Measurements from ENCODE around the gene ITPRIP.

ITPRIP gene

DNA sequence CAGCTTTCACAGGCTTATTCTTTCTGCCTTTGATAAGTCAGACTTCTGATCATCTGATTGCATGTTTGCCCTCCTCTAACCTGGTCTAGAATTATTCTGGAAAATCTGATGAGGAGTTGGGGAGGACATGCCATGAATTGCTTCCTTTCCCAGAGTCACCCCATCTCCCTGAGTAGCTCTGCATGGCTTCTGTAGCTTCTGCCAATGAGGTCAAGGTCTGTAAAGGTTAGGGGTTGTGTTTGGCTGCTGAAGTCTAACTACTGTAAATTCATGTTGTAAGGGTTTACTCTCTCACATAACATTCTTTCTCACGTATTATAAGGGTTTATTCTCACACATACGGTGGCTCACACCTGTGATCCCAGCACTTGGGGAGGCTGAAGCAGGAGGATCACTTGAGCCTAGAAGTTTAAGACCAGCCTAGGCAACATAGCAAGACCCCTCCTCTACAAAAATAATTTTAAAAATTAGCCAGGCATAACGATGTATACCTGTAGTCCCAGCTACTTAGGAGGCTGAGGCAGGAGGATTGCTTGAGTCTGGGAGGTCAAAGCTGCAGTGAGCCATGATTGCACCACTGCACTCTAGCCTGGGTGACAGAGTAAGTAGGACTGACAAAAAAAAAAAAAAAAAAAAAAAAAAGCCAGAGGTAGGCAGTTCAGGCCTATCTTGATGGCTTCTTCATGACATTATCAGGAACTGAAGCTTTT lies 58.6 kb downstream of the ITPRIP start:
- no peak for DNase-seq (ENCODE audit: low read depth)

DNA sequence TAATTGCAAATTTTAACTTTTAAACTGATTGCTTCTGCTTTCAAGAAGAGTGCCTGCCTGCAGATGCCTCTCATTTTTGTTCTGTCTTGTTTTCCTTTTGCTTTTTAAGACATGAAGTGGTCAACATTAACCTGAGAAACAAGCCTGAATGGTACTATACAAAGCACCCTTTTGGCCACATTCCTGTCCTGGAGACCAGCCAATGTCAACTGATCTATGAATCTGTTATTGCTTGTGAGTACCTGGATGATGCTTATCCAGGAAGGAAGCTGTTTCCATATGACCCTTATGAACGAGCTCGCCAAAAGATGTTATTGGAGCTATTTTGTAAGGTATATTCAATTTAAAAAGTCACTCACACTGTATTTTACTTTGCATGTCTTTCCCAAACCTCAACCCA lies 60.5 kb downstream of the ITPRIP start:
- DNase-seq (ENCODE audit: low read depth), result no peak

DNA sequence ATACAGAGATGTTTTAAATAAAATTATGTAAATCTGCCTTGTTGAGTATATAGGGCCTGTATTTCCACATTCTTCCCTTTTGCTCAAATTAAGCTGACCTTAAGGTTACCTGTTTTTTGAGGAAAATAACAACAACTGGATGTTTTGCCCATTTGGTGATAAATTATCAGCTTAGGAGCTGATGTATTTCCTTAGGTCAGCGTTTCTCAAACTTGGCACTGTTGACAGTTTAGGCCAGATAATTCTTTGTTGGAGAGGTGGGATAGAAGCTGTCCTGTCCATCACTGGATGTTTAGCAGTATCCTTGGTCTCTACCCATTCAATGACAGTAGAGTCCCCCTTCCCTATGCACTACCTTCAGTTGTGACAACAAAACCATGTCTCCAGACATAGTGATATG lies 62.1 kb downstream of the ITPRIP start:
- no peak for DNase-seq (ENCODE audit: low read depth)

DNA sequence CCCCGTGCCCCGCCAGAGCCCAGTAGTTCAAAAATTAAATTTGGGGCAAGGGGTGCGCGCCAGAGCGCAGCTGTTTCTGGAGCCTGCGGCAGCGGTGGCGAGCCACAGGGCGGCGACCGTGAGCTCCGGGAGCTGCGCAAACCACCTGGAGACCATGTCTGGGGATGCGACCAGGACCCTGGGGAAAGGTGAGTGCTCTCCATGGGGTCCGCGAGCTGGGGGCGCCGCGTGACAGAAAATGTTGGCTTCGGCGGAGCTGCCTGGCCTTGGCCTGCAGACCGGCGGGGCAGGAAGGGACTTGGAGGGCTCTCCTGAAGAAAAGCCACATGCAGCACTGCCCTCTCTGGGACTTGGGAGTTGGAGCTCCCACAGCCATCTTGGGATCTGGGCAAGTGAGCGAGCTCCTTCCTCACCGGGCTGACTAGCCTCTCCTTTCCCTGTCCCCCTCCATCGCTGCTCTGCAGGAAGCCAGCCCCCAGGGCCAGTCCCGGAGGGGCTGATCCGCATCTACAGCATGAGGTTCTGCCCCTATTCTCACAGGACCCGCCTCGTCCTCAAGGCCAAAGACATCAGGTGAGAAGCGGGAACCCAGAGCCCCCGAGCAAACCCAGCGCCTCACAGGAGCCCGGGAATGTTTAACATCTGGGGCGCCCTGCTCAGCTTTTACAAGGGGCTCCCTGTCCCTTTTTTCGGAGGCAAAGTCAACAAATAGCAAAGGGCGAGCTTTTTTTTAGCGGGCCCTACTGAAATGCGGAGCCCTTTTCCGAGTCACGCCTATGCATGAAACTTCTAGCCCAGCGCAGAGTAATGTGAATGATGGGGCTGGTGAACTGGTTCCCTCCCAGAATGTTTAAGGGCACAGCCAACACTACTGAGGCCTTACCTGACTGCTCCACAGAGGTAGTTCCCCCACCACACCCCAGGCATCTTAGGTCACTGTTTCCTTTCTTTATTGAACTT lies 63.2 kb downstream of the ITPRIP start:
- peak; percentile 36 for DNase-seq (ENCODE audit: low read depth)

DNA sequence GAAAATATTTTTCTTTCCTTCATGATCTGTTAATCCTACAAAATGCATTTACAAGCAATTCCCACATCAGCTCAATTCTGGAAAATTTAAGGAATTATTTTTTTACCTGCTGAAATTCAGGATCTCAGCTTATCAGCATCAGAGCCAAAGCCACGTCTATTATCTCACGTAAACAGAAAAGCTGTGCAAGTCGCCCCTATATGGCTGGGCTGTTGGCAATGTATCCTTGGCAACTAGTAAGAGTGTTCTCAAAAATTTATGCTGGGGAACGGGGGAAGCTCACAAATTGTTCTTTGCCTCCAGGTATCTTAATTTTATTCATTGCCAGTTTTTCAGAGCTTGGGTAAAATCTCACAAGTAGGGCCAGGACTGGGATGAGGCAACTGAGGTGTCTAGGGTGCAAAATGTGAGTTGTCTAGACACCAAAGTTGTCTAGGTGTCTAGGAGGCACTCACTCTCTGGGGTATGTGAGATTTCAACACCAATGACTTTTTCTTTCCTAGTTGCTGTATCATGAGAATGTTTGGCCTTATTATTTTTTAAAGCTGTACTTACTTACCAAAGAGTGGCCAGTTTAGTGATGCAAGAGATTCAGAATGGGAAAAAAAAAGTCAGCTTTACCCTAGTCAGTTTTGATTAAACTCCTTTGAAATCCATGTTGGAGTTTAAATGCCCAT lies 64.2 kb downstream of the ITPRIP start:
- peak; percentile 62 for DNase-seq (ENCODE audit: low read depth)

DNA sequence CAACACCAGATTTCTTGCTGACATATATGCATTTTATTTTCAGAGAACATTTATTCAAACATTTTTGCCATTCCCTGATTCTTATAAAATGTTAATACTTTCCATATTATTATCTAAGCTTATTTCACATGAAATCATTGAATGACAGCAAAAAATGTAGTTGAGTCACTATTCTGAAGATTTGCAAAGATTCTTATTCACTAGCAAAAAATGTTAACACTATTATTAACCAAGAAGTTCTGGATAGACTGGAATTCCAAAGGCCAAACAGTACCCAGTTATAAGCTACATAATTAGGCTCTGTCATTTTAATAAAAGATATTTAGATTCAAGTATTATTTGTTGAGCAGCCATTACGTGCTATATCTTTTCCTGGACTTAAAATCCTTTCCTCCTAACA lies 65.0 kb downstream of the ITPRIP start:
- peak; percentile 81 for DNase-seq (ENCODE audit: low read depth)

DNA sequence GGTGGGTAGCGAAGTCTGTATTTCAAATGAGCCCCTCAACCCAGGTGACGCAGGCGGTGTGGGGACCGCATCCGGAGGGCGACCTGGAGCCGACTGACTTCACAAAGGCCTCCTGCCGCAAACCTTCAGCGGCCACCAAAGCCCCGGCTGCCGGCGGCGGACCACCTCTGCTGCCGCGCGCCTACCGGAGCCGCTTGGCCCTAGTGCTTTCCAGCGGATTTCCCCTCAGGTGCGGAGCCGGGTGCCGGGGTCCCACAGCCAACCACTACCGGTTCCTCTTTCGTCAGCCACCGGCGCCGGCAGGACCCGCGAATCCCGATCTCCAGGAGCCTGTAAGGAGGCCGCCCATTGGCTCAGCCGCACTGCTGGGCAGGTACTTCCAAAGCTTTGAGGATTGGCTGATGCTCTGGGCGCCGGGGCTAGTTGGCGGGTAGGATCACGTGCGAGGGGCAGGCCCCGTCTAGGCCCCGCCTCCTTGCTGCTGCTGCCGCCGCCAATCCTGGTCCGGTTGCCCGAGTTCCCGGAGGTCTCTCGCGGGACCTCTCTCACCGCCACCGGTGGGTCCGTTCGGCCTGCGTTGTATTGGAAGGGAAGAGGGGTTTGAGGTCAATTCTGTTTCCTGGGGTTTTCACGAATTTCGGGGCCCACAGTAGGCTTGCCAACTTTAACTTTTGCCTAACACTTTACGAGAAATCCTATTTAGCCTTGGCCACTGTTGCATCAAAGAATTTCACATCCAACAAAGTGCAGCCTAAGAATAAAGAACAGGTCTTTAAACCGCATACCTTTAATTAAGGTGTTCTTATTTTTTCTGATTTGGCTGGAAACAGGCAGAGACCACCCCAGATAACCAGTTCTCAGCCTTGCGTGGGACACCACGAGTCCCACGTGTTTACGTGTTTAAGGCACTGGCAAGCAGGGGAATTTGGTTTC lies 69.3 kb downstream of the ITPRIP start, which contains the start of gene GSTO2:
GSTO2 (plus strand) TSS at position 472 of the 933 bp plus-strand sequence. CDS start 5,732 bp downstream, outside the sequence.
- DNase-seq (ENCODE audit: low read depth), result peak; percentile 71

DNA sequence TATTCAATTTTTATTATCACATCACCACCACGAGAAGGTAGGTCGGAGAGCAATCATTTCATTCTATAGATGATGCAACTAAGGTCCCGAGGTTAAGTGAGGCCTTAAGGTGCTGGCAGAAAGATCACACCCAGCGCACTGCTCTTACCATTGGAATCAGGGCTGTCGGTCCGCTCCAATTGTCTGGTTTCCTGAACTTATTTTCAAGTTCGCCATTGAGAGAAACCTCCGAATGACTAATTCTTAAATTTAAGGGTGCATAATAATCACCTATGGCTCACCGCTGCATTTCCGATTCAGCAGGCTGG lies 69.9 kb downstream of the ITPRIP start:
- DNase-seq (ENCODE audit: low read depth), result no peak

DNA sequence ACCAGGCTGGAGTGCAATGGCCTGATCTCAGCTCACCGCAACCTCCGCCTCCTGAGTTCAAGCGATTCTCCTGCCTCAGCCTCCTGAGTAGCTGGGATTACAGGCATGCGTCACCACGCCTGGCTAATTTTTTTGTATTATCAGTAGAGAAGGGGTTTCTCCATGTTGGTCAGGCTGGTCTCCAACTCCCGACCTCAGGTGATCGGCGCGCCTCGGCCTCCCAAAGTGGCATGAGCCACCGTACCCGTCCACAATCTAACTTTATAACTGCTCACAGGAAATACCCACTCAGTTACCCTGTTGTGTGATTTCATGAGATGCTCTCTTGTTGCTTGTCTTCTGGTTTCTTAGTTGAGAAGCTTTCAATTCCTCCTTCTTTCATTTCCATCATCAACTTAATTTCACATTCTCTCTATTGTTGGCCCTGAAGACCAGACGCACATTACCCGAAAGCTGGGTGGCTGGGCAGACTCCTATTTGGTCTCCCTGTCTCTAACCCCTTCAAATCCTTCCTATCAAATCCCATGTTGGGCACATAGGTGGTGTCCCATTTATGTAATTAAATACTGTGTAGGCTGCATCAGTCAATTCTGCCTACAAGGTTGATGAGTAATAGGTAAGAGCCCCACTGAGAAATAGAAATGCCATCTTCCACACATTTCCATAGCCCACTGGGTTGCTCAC lies 70.4 kb downstream of the ITPRIP start:
- no peak for DNase-seq (ENCODE audit: low read depth)

DNA sequence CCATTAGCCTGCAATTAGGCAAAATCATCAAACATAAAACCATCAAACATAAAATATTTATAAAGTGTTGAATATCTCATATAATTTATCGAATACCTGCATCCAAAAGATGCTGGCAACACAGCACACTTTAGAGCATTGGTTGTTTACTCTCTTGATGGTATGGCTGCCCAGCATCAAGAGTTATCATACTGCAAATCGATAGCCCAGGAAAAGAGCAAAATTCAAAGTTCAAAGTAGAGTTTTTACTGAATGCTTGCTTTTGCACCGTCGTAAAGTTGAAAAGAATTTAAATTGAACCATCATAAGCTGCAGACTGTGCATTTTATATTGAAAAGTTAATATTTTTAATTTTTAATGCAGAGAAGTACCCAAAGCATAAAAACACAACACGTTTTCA lies 73.5 kb downstream of the ITPRIP start:
- no peak for DNase-seq (ENCODE audit: low read depth)

DNA sequence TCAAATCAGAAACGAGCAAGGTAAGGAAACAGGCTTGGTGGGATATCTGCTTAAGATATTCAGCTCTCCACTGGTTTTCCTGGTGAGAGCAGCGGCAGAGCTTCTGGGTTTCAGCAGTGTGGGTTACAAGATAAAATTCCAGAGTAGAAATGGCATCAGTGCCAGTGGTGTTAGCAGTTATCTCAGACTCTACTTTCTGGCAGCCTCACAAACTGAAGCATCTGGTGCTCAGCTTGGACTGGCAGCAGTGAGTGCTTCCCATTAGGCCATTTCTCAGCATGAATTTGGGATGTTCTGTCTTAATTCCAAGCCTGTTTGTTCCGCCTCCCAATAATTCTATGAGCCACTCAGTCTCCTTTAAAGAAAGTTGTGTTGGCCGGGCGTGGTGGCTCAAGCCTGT lies 76.2 kb downstream of the ITPRIP start:
- no peak for DNase-seq (ENCODE audit: low read depth)

DNA sequence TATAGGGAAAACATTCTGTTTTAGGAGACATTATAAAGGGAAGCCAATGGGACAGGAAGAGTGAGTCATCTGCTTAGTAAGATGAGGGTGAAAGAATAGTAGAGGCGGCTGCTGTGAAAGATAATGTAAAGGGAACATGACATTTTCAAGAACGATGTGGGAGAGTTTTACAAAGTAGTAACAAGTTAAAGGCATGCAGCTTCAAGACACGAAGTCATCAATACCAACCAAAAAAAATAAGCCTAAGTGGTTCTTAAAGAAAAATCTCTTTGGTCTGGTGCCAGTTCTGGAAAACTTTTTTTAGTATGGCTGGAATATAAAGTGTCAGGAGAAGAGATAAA lies 77.5 kb downstream of the ITPRIP start:
- peak; percentile 82 for DNase-seq (ENCODE audit: low read depth)

DNA sequence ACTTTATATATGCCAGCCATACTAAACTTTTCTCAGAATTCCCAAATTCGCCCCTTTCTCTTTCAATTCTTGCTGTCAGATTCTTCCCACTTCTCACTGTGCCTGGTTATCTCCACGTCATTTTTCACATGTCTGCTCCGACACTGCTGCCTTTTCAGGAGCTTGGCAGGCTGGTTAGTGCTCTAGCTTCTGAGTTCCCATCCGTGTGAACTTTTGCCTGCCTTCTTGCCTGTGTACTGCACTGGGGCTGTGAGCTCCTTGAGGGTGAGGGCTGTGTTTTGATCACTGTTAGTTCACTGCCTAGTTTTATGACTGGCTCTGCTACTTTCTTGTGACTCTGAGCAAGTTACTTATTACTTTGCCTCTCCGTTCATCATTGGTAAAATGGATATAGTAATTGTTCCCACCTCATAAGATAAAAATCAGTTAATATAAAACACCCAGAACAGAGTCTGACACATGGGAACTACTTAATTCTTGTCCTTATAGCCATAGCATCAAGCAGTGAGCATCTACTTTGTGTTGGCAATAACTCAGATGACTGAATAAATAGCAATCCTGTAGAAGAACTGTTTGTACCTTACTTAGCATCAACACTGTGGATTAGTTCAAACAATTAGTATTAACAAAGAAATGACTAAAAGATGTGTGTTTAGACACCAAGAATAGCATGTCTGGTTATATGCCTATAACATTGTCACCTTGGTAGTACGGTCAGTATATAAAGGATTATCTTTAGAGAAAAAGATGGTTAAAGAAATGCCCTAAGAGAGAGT lies 78.1 kb downstream of the ITPRIP start:
- DNase-seq (ENCODE audit: low read depth), result peak; percentile 45

Measured in EH (cell line).